GM08714 (cell line): ENCODE data around the gene NYNRIN.
"Not testable (repeated sequence)": the region's sequence is repeated elsewhere in the genome, so short reads cannot be mapped to it uniquely, and the experiment has no call there.

Source experiments
- H3K4me3 ChIP-seq: fragments of 200-500 bp; sonication (Bioruptor generic); 2 replicates; pipeline ENCODE4 v1.5.1; 2014; ENCODE audit warnings: mild to moderate bottlenecking, low read length, inconsistent platforms
- ZNF274 ChIP-seq: IDR thresholded peaks from 2 replicates; pipeline ENCODE4 v1.6.1; 2012; ENCODE audit warnings: mild to moderate bottlenecking, low read depth, low read length

Gene NYNRIN

GRCh38 chr14:24366721-24367513 lies 31.9 kb upstream of the NYNRIN start:
- H3K4me3 ChIP-seq, result peak overlapping the region; percentile 35; the same call in 1 of the 2 replicates
- TF ChIP-seq ZNF274, result no peak

GRCh38 chr14:24367514-24368211 lies 31.1 kb upstream of the NYNRIN start, which contains the start of gene NFATC4:
TSS of gene NFATC4 (plus strand) at chr14:24368184. CDS start at chr14:24368341, 157 bp downstream.
- no peak for TF ChIP-seq ZNF274
- H3K4me3 ChIP-seq, result peak within 1 kb of the TSS; percentile 56; the same call in 1 of the 2 replicates

DNA sequence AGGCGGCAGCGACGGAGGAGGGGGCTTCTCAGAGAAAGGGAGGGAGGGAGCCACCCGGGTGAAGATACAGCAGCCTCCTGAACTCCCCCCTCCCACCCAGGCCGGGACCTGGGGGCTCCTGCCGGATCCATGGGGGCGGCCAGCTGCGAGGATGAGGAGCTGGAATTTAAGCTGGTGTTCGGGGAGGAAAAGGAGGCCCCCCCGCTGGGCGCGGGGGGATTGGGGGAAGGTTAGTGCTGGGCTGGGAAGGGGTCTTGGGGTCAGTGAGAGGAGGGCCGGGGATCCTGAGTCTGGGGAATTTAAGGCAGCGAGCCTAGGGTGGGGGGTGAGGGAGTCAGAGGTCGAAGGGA lies 30.6 kb upstream of the NYNRIN start:
- TF ChIP-seq ZNF274, result no peak
- H3K4me3 ChIP-seq, result peak overlapping the region; percentile 56; the same call in 1 of the 2 replicates

GRCh38 chr14:24368562-24369252 lies 30.1 kb upstream of the NYNRIN start:
- peak overlapping the region; percentile 56; the same call in 1 of the 2 replicates for H3K4me3 ChIP-seq

DNA sequence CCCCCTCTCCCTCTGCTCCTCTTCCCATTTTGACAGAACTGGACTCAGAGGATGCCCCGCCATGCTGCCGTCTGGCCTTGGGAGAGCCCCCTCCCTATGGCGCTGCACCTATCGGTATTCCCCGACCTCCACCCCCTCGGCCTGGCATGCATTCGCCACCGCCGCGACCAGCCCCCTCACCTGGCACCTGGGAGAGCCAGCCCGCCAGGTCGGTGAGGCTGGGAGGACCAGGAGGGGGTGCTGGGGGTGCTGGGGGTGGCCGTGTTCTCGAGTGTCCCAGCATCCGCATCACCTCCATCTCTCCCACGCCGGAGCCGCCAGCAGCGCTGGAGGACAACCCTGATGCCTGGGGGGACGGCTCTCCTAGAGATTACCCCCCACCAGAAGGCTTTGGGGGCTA lies 29.3 kb upstream of the NYNRIN start:
- no peak overlapping the region for H3K4me3 ChIP-seq
- TF ChIP-seq ZNF274, result no peak

More at GRCh38 chr14:24368562-24369252, 30.1 kb upstream of the NYNRIN start:
- no peak for TF ChIP-seq ZNF274

DNA sequence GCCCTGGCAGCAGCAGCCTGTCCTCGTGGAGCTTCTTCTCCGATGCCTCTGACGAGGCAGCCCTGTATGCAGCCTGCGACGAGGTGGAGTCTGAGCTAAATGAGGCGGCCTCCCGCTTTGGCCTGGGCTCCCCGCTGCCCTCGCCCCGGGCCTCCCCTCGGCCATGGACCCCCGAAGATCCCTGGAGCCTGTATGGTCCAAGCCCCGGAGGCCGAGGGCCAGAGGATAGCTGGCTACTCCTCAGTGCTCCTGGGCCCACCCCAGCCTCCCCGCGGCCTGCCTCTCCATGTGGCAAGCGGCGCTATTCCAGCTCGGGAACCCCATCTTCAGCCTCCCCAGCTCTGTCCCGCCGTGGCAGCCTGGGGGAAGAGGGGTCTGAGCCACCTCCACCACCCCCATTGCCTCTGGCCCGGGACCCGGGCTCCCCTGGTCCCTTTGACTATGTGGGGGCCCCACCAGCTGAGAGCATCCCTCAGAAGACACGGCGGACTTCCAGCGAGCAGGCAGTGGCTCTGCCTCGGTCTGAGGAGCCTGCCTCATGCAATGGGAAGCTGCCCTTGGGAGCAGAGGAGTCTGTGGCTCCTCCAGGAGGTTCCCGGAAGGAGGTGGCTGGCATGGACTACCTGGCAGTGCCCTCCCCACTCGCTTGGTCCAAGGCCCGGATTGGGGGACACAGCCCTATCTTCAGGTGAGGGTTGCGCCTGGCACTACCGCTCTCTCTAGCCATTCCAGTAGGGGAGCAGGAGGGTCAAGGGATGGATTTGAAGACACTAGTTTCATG lies 28.7 kb upstream of the NYNRIN start:
- TF ChIP-seq ZNF274, result no peak
- H3K4me3 ChIP-seq, result no peak overlapping the region

DNA sequence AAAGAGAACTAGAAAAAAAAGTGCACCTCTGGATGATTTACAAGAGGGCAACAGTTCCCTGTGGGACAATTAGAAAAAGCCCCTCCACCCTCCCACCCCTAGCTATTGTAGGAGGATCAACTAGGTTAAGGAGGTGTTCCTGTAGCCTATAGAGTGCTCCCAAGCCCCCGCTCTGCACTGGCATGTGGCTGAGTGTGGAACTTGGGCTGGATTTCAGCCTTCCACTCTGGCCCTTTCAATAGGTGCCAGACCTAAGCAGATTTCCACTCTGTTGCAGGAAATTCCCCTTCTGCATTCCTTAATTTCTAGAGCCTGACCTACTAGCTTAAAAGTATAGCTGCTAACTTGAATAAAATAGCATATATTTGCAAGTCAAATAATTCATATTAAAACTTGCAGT lies 28.1 kb upstream of the NYNRIN start:
- H3K4me3 ChIP-seq, result no peak overlapping the region
- TF ChIP-seq ZNF274, result no peak

DNA sequence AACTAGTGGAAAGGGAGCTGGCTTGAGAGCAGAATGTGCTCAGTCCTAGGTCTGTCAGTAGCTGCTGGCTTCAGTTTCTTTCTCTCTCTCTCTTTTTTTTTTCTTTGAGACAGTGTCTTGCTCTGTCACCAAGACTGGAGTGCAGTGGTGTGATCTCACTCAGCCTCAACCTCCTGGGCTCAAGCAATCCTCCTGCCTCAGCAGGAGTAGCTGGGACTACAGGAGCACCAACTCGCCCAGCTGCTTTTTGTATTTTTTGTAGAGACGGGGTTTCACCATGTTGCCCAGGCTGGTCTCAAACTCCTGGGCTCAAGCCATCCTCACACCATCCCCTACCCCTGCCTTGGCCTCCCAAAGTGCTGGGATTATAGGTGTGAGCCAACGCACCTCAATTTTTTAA lies 27.2 kb upstream of the NYNRIN start:
- not testable (repeated sequence) for H3K4me3 ChIP-seq

DNA sequence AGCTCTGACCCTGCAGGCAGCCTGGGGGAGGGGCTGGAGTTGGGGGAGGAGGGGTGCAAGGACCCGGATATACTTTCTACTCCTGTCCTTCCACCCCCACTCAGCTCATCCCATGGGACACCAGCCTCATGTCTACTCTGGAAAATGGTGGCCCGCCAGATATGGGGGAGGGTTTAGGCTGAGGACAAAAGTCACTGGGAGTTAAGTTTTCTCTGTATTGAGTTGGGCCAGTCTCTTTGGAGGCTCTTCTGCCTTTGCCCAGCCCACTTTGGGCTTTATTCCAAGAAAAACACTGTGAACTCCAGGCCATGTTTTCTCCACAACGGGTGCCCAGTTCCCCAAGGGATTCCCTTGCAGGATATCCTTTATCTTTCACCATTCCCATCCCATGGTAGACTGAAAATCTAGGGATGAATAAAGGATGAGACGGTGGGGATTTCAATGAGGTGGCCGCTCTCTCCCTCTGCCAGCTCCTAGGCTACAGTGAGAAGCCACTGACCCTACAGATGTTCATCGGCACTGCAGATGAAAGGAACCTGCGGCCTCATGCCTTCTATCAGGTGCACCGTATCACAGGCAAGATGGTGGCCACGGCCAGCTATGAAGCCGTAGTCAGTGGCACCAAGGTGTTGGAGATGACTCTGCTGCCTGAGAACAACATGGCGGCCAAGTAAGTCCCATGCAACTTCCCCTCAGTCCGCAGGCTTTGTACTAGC lies 25.9 kb upstream of the NYNRIN start:
- no peak overlapping the region for H3K4me3 ChIP-seq
- TF ChIP-seq ZNF274, result no peak

GRCh38 chr14:24376448-24377070 lies 22.2 kb upstream of the NYNRIN start:
- no peak for TF ChIP-seq ZNF274
- H3K4me3 ChIP-seq, result no peak overlapping the region

DNA sequence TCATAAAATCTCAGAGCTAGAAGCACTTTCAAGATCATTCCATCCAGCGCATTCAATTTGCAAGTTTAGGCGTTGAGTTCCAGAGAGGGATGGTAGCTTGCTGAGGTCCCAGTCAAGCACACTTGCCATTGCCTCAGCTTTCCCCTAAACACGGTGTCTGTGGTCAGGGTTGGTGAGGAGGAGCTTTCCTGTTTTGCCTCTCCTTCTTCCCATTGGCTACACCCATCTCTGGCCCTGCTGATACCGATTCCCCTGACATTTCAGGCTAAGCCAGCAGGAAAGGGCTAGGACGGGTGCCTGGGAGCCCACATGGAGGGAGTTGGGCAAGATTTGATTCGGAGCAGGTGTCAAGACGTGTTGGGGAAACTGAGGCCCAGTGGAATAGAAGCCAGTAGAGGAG lies 21.7 kb upstream of the NYNRIN start:
- H3K4me3 ChIP-seq, result no peak overlapping the region
- TF ChIP-seq ZNF274, result no peak

DNA sequence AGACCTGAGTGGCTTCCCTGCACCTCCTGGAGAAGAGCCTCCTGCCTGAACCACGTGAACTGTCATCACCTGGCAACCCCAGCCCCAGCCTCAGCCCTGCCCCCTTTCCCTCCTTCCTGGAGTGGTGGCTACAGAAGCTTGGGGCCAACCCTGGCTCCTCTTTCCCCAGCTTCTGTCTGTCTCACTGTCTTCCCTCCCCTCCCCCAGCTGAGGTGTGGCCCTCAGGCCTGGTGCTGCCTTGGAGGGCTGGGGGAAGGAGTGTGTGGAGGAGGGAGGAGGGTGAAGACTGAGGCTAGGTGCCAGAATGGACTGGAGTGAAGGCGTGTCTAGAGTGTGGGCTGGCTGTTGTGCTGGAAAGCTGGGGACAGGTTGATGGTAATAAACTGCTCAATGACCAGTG lies 21.1 kb upstream of the NYNRIN start:
- H3K4me3 ChIP-seq, result no peak overlapping the region

DNA sequence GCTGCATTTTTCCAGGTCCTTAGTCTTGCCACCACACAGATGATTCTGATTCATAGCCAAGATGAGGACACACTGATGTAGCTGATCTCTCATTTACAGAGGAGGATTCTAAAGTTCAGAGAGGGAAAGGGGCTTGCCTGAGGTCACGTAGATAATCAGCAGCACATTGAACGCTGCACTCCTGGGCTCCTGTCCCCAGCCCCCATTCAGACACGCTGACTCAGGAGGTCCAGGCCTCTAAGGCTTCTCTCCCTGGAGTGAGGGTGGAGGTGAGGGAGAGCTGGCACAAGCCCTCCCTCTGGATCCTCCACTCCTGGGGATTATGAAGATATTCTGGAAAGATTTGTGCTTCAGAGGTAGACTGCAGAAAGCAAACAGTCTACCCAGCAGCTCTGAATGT lies 20.5 kb upstream of the NYNRIN start:
- TF ChIP-seq ZNF274, result no peak
- no peak overlapping the region for H3K4me3 ChIP-seq

More for the DNA sequence above, 21.1 kb upstream of the NYNRIN start:
- TF ChIP-seq ZNF274, result no peak
